IMR-90 (cell line): ENCODE data around the gene PKM. TPM values are rescaled to one million over a fixed set of nuclear protein-coding genes. Genes with fewer than 3 reads are reported as not detected.

Experiments
- ATAC-seq: fragments of 200-7000 bp; cut with Tn5 transposase; 2 replicates; pipeline ENCODE4 v1.9.1; 2020; ENCODE audit warnings: low read depth, mild to moderate bottlenecking, moderate library complexity
- BruUV-seq: library from RNA; stranded (reverse); fragments of 400-500 nt; replicated peaks from 2 replicates; lab custom pipeline; 2021; lab: Mats Ljungman, UMichigan
- CTCF ChIA-PET: fragments of 300-600 bp; formaldehyde crosslinking; extraction: SDS; loops from one replicate; lab custom pipeline; 2021; ENCODE audit warnings: antibody characterized with exemption; lab: Yijun Ruan, JAX
- POLR2A ChIA-PET: fragments of 300-600 bp; sonication (Branson Sonifier 250); formaldehyde crosslinking; loops from one replicate; lab custom pipeline; 2022; ENCODE audit warnings: antibody characterized with exemption; ENCODE audit not compliant: unreplicated experiment; lab: Charles Lee
- DNase-seq: peaks from one replicate; pipeline ENCODE4 v3.0.0; 2013
- H2AFZ ChIP-seq: replicated peaks from 2 replicates; pipeline ENCODE3; 2013; ENCODE audit warnings: low read length, mild to moderate bottlenecking; ENCODE audit not compliant: poor library complexity
- H2AK5ac ChIP-seq: 2 replicates; pipeline ENCODE4 v1.6.1; 2013; ENCODE audit warnings: low read depth, low read length, inconsistent platforms
- H2AK9ac ChIP-seq: replicated peaks from 2 replicates; pipeline ENCODE3; 2013; ENCODE audit warnings: mild to moderate bottlenecking, low read depth, low read length, moderate library complexity; ENCODE audit not compliant: poor library complexity
- H2BK120ac ChIP-seq: 2 replicates; pipeline ENCODE4 v1.6.1; 2013; ENCODE audit warnings: low read depth, low read length, inconsistent platforms
- H2BK15ac ChIP-seq: 3 replicates; pipeline ENCODE4 v1.6.1; 2013; ENCODE audit warnings: low read depth, low read length, inconsistent platforms
- H2BK20ac ChIP-seq: 2 replicates; pipeline ENCODE4 v1.6.1; 2013; ENCODE audit warnings: low read depth, mild to moderate bottlenecking, inconsistent platforms, low read length, moderate library complexity
- H2BK5ac ChIP-seq: 2 replicates; pipeline ENCODE4 v1.6.1; 2013; ENCODE audit warnings: mild to moderate bottlenecking, low read depth, low read length, inconsistent platforms; ENCODE audit not compliant: poor library complexity, severe bottlenecking
- H3K14ac ChIP-seq: replicated peaks from 2 replicates; pipeline ENCODE4 v1.6.1; 2013; ENCODE audit warnings: low read depth, low read length, inconsistent platforms
- H3K18ac ChIP-seq: 2 replicates; pipeline ENCODE4 v1.6.1; 2013; ENCODE audit warnings: low read depth, low read length, control low read depth
- H3K23ac ChIP-seq: 2 replicates; pipeline ENCODE4 v1.6.1; 2013; ENCODE audit warnings: low read depth, low read length, inconsistent platforms
- H3K27ac ChIP-seq: 2 replicates; pipeline ENCODE4 v1.5.1; 2013; ENCODE audit warnings: mild to moderate bottlenecking, control low read depth, low read length; ENCODE audit not compliant: insufficient read depth
- H3K27me3 ChIP-seq: 2 replicates; pipeline ENCODE4 v1.6.1; 2013; ENCODE audit warnings: low read length; ENCODE audit not compliant: control insufficient read depth, insufficient read depth
- H3K36me3 ChIP-seq: 2 replicates; pipeline ENCODE4 v1.6.1; 2013; ENCODE audit warnings: low read length, mixed read lengths; ENCODE audit not compliant: control insufficient read depth, insufficient read depth
- H3K4ac ChIP-seq: 2 replicates; pipeline ENCODE4 v1.6.1; 2013; ENCODE audit warnings: low read depth, low read length, inconsistent platforms
- H3K4me1 ChIP-seq: 2 replicates; pipeline ENCODE4 v1.6.1; 2013; ENCODE audit warnings: low read length, mixed read lengths; ENCODE audit not compliant: control insufficient read depth, insufficient read depth
- H3K4me2 ChIP-seq: 2 replicates; pipeline ENCODE4 v1.6.1; 2013; ENCODE audit warnings: low read depth, mild to moderate bottlenecking, control low read depth, low read length, moderate library complexity
- H3K4me3 ChIP-seq: 2 replicates; pipeline ENCODE4 v1.5.1; 2013; ENCODE audit warnings: low read depth, mild to moderate bottlenecking, control low read depth, low read length, moderate library complexity; ENCODE audit not compliant: insufficient read depth
- H3K56ac ChIP-seq: 2 replicates; pipeline ENCODE4 v1.6.1; 2013; ENCODE audit warnings: low read length, inconsistent platforms; ENCODE audit not compliant: insufficient read depth; ENCODE audit errors: extremely low read depth
- H3K79me1 ChIP-seq, 2 experiments: 2 replicates each; pipeline ENCODE4 v1.6.1; 2013; ENCODE audit warnings: low read length in 2 of 2, inconsistent platforms in 1 of 2, low read depth in 1 of 2
- H3K9ac ChIP-seq: 2 replicates; pipeline ENCODE4 v1.6.1; 2013; ENCODE audit warnings: low read depth, low read length, control low read depth
- H3K9me1 ChIP-seq: 2 replicates; pipeline ENCODE4 v1.6.1; 2013; ENCODE audit warnings: low read length, inconsistent platforms; ENCODE audit not compliant: insufficient read depth
- H3K9me3 ChIP-seq: 2 replicates; pipeline ENCODE4 v1.6.1; 2013; ENCODE audit warnings: low read length; ENCODE audit not compliant: control insufficient read depth, insufficient read depth
- H4K20me1 ChIP-seq: 2 replicates; pipeline ENCODE4 v1.6.1; 2013; ENCODE audit warnings: low read length, inconsistent platforms; ENCODE audit not compliant: insufficient read depth
- H4K5ac ChIP-seq: 2 replicates; pipeline ENCODE4 v1.6.1; 2013; ENCODE audit warnings: mild to moderate bottlenecking, low read depth, low read length, control low read depth
- H4K8ac ChIP-seq, 2 experiments: 2 replicates each; pipeline ENCODE4 v1.6.1; 2013; ENCODE audit warnings: low read depth in 2 of 2, low read length in 2 of 2, control low read depth in 1 of 2, inconsistent platforms in 1 of 2
- H4K91ac ChIP-seq: 2 replicates; pipeline ENCODE4 v1.6.1; 2013; ENCODE audit warnings: low read depth, low read length, inconsistent platforms; ENCODE audit not compliant: insufficient read depth
- MAFK ChIP-seq: IDR thresholded peaks from 2 replicates; pipeline ENCODE4 v1.6.1; 2012; ENCODE audit warnings: low read depth, low read length, improper control_type of control experiment
- RFX5 ChIP-seq: IDR thresholded peaks from 2 replicates; pipeline ENCODE4 v1.8.0; 2012; ENCODE audit warnings: low read depth, mild to moderate bottlenecking, low read length, moderate library complexity
- WGBS, 2 experiments: methylation state at CpG; one replicate each; pipeline versions ENCODE4 v1.1.5 to v1.1.7; 2013; ENCODE audit warnings: missing lambda C conversion rate in 2 of 2; ENCODE audit not compliant: insufficient read length in 1 of 2; ENCODE audit errors: extremely low coverage in 2 of 2; 5-methylcytosine and 5-hydroxymethylcytosine counted together
- dilution Hi-C: fragments of 300-500 bp; cut with HindIII; formaldehyde crosslinking; loops from one replicate; pipeline ENCODE4 v1.14.3; 2018; ENCODE audit warnings: low sequenced_read_pairs; ENCODE audit not compliant: unreplicated experiment
- in situ Hi-C: fragments of 300-500 bp; cut with MboI; formaldehyde crosslinking; loops from 3 replicates; pipeline ENCODE4 v1.14.3; 2019; ENCODE audit warnings: low sequenced_read_pairs, inconsistent platforms, mixed read lengths
- intact Hi-C: fragments of 100-400 bp; cut with micrococcal nuclease; formaldehyde crosslinking; loops from 2 replicates; pipeline ENCODE4 v1.10.0; 2022
- polyA plus RNA-seq, 3 experiments: library from polyadenylated mRNA; depleted of rRNA; stranded (reverse); fragments of >200 nt; gene quantifications; 2 replicates each; pipeline ENCODE4 v1.2.3, GENCODE V29; 2012; ENCODE audit warnings: low replicate concordance in 1 of 3
- total RNA-seq: library from RNA; depleted of rRNA; stranded (reverse); fragments of >200 nt; gene quantifications from 2 replicates; pipeline ENCODE4 v1.2.3, GENCODE V29; 2012
- TF ChIP-seq, protein P1 (sequence below): fragments of 150-350 bp; IDR thresholded peaks from 2 replicates; pipeline ENCODE4 v1.6.1; 2017; ENCODE audit warnings: mild to moderate bottlenecking, antibody characterized with exemption, low read length, low read depth

PKM gene
- total and polyA plus RNA-seq, 2 of the 4 experiments (the other 2 are of a cell fraction), result 2,219 to 3,859 TPM

DNA sequence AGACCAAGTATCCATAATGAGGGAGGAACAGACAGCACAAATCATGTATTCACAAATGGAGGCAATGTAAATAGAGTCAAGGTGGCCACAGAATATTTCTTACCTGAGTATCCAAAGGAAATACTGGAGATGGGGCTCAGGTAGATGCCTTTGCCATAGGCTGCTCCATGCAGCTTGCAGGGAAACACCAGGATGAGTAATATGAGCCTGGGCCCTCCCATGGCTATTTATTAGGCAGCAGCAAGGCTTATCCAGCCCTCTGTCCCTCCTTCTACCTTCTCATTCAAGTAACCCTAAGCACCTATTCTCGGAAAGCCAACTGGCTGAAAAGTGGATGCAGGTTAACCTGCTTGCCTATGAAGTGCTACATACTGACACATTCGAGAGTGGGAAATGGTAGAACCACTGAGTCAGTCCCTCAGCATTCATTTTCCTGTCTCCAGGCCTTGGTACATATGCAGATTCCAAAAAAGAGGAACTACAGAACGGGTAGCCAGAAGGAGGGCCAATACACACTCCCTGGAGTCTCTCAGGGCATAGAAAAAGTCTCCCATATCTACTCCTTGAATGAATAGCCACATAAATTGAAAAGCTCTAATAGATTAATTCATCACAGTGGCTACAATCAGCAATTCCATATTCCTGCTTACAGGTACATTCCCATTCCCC, 18.3 kb upstream of the PKM start:
- ATAC-seq (no peak), DNase-seq (no peak)
- H2BK120ac ChIP-seq, result no peak overlapping the region
- H3K4me3 ChIP-seq, result no peak overlapping the region
- intact Hi-C loops, result no loop called here
- no peaks in the 10 kb centered on the region for H3K9me3 ChIP-seq
- dilution Hi-C loops, result no loop called here
- no peak overlapping the region for H3K23ac ChIP-seq
- H3K27me3 ChIP-seq, result no peaks in the 10 kb centered on the region
- H3K4me2 ChIP-seq, result no peak overlapping the region
- H2AK5ac ChIP-seq, result no peak overlapping the region
- H4K91ac ChIP-seq, result no peak overlapping the region
- in situ Hi-C loops, result no loop called here
- H3K9ac ChIP-seq, result no peak overlapping the region
- H2BK20ac ChIP-seq, result no peak overlapping the region
- H3K14ac ChIP-seq, result no peak overlapping the region
- H2BK5ac ChIP-seq, result no peak overlapping the region
- no peak overlapping the region for H2BK15ac ChIP-seq
- no peaks in the 10 kb centered on the region for H4K20me1 ChIP-seq
- no peak overlapping the region for H2AK9ac ChIP-seq
- H3K18ac ChIP-seq, result no peak overlapping the region
- ChIA-PET POLR2A (no interaction called here), CTCF (no interaction called here)
- no TSS peak for BruUV-seq
- H3K4me1 ChIP-seq, result no peaks in the 10 kb centered on the region
- no peak overlapping the region for H4K5ac ChIP-seq
- H3K56ac ChIP-seq, result no peak overlapping the region
- H4K8ac ChIP-seq, result no peak overlapping the region
- TF ChIP-seq, protein P1, sequence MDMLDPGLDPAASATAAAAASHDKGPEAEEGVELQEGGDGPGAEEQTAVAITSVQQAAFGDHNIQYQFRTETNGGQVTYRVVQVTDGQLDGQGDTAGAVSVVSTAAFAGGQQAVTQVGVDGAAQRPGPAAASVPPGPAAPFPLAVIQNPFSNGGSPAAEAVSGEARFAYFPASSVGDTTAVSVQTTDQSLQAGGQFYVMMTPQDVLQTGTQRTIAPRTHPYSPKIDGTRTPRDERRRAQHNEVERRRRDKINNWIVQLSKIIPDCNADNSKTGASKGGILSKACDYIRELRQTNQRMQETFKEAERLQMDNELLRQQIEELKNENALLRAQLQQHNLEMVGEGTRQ, result no peak
- no peak for TF ChIP-seq RFX5
- no peak for TF ChIP-seq MAFK
- 80% methylated on average over 1 of the region's 3 CpGs; no CpG with 5 or more reads in 1 of the 2 experiments for WGBS, 2 experiments
- peaks cover 3% of the 10 kb centered on the region; the same call in 1 of the 2 replicates for H3K9me1 ChIP-seq
- H3K27ac ChIP-seq, result no peak overlapping the region
- no peak overlapping the region for H3K4ac ChIP-seq
- H2AFZ ChIP-seq, result no peak overlapping the region
- H3K79me1 ChIP-seq, result peaks cover 3 to 4% of the 10 kb centered on the region in 2 experiments; a peak in 2 of 4 replicates
- H3K36me3 ChIP-seq, result peaks cover 32% of the 10 kb centered on the region
